GM21526 (cell line): ENCODE measurements around the gene BCAS3.
"Not testable (repeated sequence)": the region's sequence is repeated elsewhere in the genome, so short reads cannot be mapped to it uniquely, and the experiment has no call there.

Experiments
- ATAC-seq: cut with Tn5 transposase; IDR thresholded peaks from one replicate; pipeline ENCODE4 v1.9.1; 2021; ENCODE audit warnings: moderate library complexity; ENCODE audit not compliant: unreplicated experiment, low FRiP score

BCAS3 gene

GRCh38 chr17:61235827-61236197 is 558.2 kb downstream of the BCAS3 start:
- ATAC-seq, result no peak

GRCh38 chr17:61237275-61237674 is 559.6 kb downstream of the BCAS3 start:
- no peak for ATAC-seq

- no peak for ATAC-seq
Measured at GRCh38 chr17:61238455-61238933, 560.8 kb downstream of the BCAS3 start.

- ATAC-seq, result no peak
Measured at GRCh38 chr17:61239327-61239726, 561.7 kb downstream of the BCAS3 start.

GRCh38 chr17:61239953-61240352 is 562.3 kb downstream of the BCAS3 start:
- ATAC-seq, result no peak

- ATAC-seq, result no peak
Measured at GRCh38 chr17:61240851-61241468, 563.3 kb downstream of the BCAS3 start.

GRCh38 chr17:61244988-61245387 is 567.3 kb downstream of the BCAS3 start:
- ATAC-seq, result not testable (repeated sequence)

GRCh38 chr17:61245706-61246135 is 568.1 kb downstream of the BCAS3 start:
- ATAC-seq, result no peak

- no peak for ATAC-seq
Measured at GRCh38 chr17:61247439-61247838, 569.8 kb downstream of the BCAS3 start.

- ATAC-seq, result no peak
Measured at GRCh38 chr17:61248399-61248798, 570.7 kb downstream of the BCAS3 start.

GRCh38 chr17:61249649-61250299 is 572.1 kb downstream of the BCAS3 start:
- no peak for ATAC-seq

GRCh38 chr17:61250335-61250890 is 572.8 kb downstream of the BCAS3 start:
- no peak for ATAC-seq

GRCh38 chr17:61251939-61252865 is 574.6 kb downstream of the BCAS3 start:
- ATAC-seq, result no peak

- ATAC-seq, result no peak
Measured at GRCh38 chr17:61253362-61253761, 575.7 kb downstream of the BCAS3 start.

GRCh38 chr17:61253937-61254574 is 576.4 kb downstream of the BCAS3 start:
- ATAC-seq, result no peak

- no peak for ATAC-seq
Measured at GRCh38 chr17:61254904-61255303, 577.3 kb downstream of the BCAS3 start.

GRCh38 chr17:61255647-61256046 is 578.0 kb downstream of the BCAS3 start:
- no peak for ATAC-seq

GRCh38 chr17:61259360-61259759 is 581.7 kb downstream of the BCAS3 start:
- no peak for ATAC-seq

- no peak for ATAC-seq
Measured at GRCh38 chr17:61260071-61260797, 582.6 kb downstream of the BCAS3 start.
